Neuronal stem cell (in vitro differentiated cells): ENCODE measurements around the gene UBASH3B.

ENCODE experiments used
- DNase-seq: peaks from one replicate; pipeline ENCODE4 v3.0.0-alpha.2; 2013; ENCODE audit warnings: low spot score
- H2AFZ ChIP-seq: one replicate; pipeline ENCODE4 v1.6.1; 2013; ENCODE audit warnings: mild to moderate bottlenecking, low read length, inconsistent platforms
- H2AK5ac ChIP-seq: 2 replicates; pipeline ENCODE4 v1.6.1; 2013; ENCODE audit warnings: low read depth, mild to moderate bottlenecking, inconsistent platforms, low read length, moderate library complexity, mixed read lengths
- H2BK120ac ChIP-seq: 2 replicates; pipeline ENCODE4 v1.6.1; 2013; ENCODE audit warnings: low read depth, mild to moderate bottlenecking, inconsistent platforms, low read length, moderate library complexity, mixed read lengths
- H2BK12ac ChIP-seq: one replicate; pipeline ENCODE4 v1.6.1; 2013; ENCODE audit warnings: low read length, inconsistent platforms
- H2BK15ac ChIP-seq: 2 replicates; pipeline ENCODE4 v1.6.1; 2013; ENCODE audit warnings: mild to moderate bottlenecking, low read length, inconsistent platforms, mixed read lengths
- H2BK5ac ChIP-seq: one replicate; pipeline ENCODE4 v1.6.1; 2013; ENCODE audit warnings: inconsistent platforms, mild to moderate bottlenecking, low read length, moderate library complexity
- H3K14ac ChIP-seq: one replicate; pipeline ENCODE4 v1.6.1; 2013; ENCODE audit warnings: low read length, inconsistent platforms
- H3K18ac ChIP-seq: 2 replicates; pipeline ENCODE4 v1.6.1; 2013; ENCODE audit warnings: low read length, inconsistent platforms
- H3K23ac ChIP-seq: 2 replicates; pipeline ENCODE4 v1.6.1; 2013; ENCODE audit warnings: low read depth, mild to moderate bottlenecking, mixed read lengths, low read length, inconsistent platforms; ENCODE audit not compliant: poor library complexity
- H3K27ac ChIP-seq: replicated peaks from 3 replicates; pipeline ENCODE4 v1.5.1; 2013; ENCODE audit warnings: low read length, inconsistent platforms
- H3K27me3 ChIP-seq, 3 experiments: 2 replicates each; pipeline ENCODE4 v1.6.1; 2013; ENCODE audit warnings: low read length in 3 of 3, mild to moderate bottlenecking in 2 of 3, inconsistent platforms in 1 of 3, low read depth in 1 of 3, mixed read lengths in 1 of 3, moderate library complexity in 1 of 3; ENCODE audit not compliant: control insufficient read depth in 3 of 3, insufficient read depth in 3 of 3
- H3K36me3 ChIP-seq, 2 donors: replicated peaks in 1 of 2; 2 replicates each; pipeline ENCODE4 v1.6.1; 2013; ENCODE audit warnings: low read length in 2 of 2; ENCODE audit not compliant: control insufficient read depth in 2 of 2, insufficient read depth in 2 of 2
- H3K4ac ChIP-seq: 2 replicates; pipeline ENCODE4 v1.6.1; 2013; ENCODE audit warnings: inconsistent platforms, mild to moderate bottlenecking, low read length, moderate library complexity
- H3K4me1 ChIP-seq, 2 donors: 1 replicate in 1 of 2; 2 replicates in 1 of 2; pipeline ENCODE4 v1.6.1; 2013; ENCODE audit warnings: low read length in 2 of 2, low read depth in 1 of 2; ENCODE audit not compliant: control insufficient read depth in 2 of 2, insufficient read depth in 1 of 2
- H3K4me2 ChIP-seq: one replicate; pipeline ENCODE4 v1.6.1; 2013; ENCODE audit warnings: mild to moderate bottlenecking, low read length, inconsistent platforms; ENCODE audit not compliant: insufficient read depth, poor library complexity, severe bottlenecking
- H3K4me3 ChIP-seq, 2 donors: 2 replicates each; pipeline ENCODE4 v1.5.1; 2013; ENCODE audit warnings: low read length in 2 of 2, mild to moderate bottlenecking in 2 of 2, inconsistent platforms in 1 of 2, moderate library complexity in 1 of 2
- H3K79me1 ChIP-seq: one replicate; pipeline ENCODE4 v1.6.1; 2013; ENCODE audit warnings: low read depth, mild to moderate bottlenecking, inconsistent platforms, low read length, moderate library complexity
- H3K9ac ChIP-seq: one replicate; pipeline ENCODE4 v1.6.1; 2013; ENCODE audit warnings: mild to moderate bottlenecking, low read depth, low read length, inconsistent platforms; ENCODE audit not compliant: poor library complexity
- H3K9me3 ChIP-seq, 2 donors: replicated peaks in 1 of 2; 2 replicates each; pipeline versions ENCODE3 to v1.6.1; 2013; ENCODE audit warnings: low read length in 2 of 2, mild to moderate bottlenecking in 2 of 2, inconsistent platforms in 1 of 2, low read depth in 1 of 2, mixed read lengths in 1 of 2, moderate library complexity in 1 of 2; ENCODE audit not compliant: control insufficient read depth in 2 of 2, insufficient read depth in 1 of 2
- H4K8ac ChIP-seq: one replicate; pipeline ENCODE4 v1.6.1; 2013; ENCODE audit warnings: low read depth, mild to moderate bottlenecking, inconsistent platforms, low read length, moderate library complexity
- H4K91ac ChIP-seq: one replicate; pipeline ENCODE4 v1.6.1; 2013; ENCODE audit warnings: low read length, low read depth, mild to moderate bottlenecking, inconsistent platforms; ENCODE audit not compliant: poor library complexity
- WGBS, 2 donors: extraction: QIAGEN DNeasy Blood & Tissue Kit; methylation state at CpG; one replicate each; pipeline ENCODE4 v1.1.7; 2013; ENCODE audit warnings: missing lambda C conversion rate in 2 of 2, mixed read lengths in 1 of 2; ENCODE audit not compliant: insufficient read length in 2 of 2, insufficient replicate concordance in 1 of 2; ENCODE audit errors: extremely low coverage in 2 of 2; 5-methylcytosine and 5-hydroxymethylcytosine counted together

UBASH3B gene

GRCh38 chr11:122723576-122723975, 68.1 kb downstream of the UBASH3B start:
- Histone ChIP-seq H3K27ac (no peak overlapping the region), H2BK120ac (no peak overlapping the region), H4K91ac (no peak overlapping the region), H3K36me3 (no peaks in the 10 kb centered on the region), H3K18ac (peak overlapping the region; percentile 4), H3K9ac (no peak overlapping the region), H3K23ac (no peak overlapping the region), H2AFZ (no peak overlapping the region), H3K14ac (no peak overlapping the region), H4K8ac (no peak overlapping the region), H2BK5ac (no peak overlapping the region), H3K4me1 (peaks cover 25% of the 10 kb centered on the region in 2 donors), H3K79me1 (no peaks in the 10 kb centered on the region), H2BK15ac (no peak overlapping the region), H3K4me2 (no peak overlapping the region), H3K9me3 (no peaks in the 10 kb centered on the region), H3K4ac (no peak overlapping the region), H3K4me3 (no peak overlapping the region), H2BK12ac (no peak overlapping the region), H2AK5ac (no peak overlapping the region), H3K27me3 (no peaks in the 10 kb centered on the region)
- no peak for DNase-seq
- WGBS, 2 donors, result no CpG with 5 or more reads among the region's 3 CpGs

GRCh38 chr11:122724520-122724919, 69.0 kb downstream of the UBASH3B start:
- Histone ChIP-seq H3K4ac (no peak overlapping the region), H3K9me3 (no peaks in the 10 kb centered on the region), H3K4me2 (no peak overlapping the region), H3K4me1 (peaks cover 25% of the 10 kb centered on the region in 2 donors), H3K36me3 (no peaks in the 10 kb centered on the region), H3K18ac (peak overlapping the region; percentile 33), H3K27ac (no peak overlapping the region), H2AK5ac (peak overlapping the region; percentile 10), H3K23ac (no peak overlapping the region), H2BK5ac (no peak overlapping the region), H3K27me3 (no peaks in the 10 kb centered on the region), H3K79me1 (no peaks in the 10 kb centered on the region), H4K8ac (no peak overlapping the region), H2AFZ (no peak overlapping the region), H2BK12ac (no peak overlapping the region), H2BK120ac (peak overlapping the region; percentile 14), H3K14ac (no peak overlapping the region), H2BK15ac (peak overlapping the region; percentile 76), H3K9ac (no peak overlapping the region), H3K4me3 (no peak overlapping the region), H4K91ac (no peak overlapping the region)
- no CpG with 5 or more reads among the region's 6 CpGs for WGBS, 2 donors
- no peak for DNase-seq

GRCh38 chr11:122726028-122726427, 70.5 kb downstream of the UBASH3B start:
- Histone ChIP-seq H2BK12ac (no peak overlapping the region), H2BK15ac (no peak overlapping the region), H3K9ac (no peak overlapping the region), H2BK5ac (no peak overlapping the region), H3K36me3 (no peaks in the 10 kb centered on the region), H3K27me3 (no peaks in the 10 kb centered on the region), H4K8ac (no peak overlapping the region), H3K14ac (no peak overlapping the region), H3K79me1 (no peaks in the 10 kb centered on the region), H3K4ac (no peak overlapping the region), H3K18ac (no peak overlapping the region), H3K23ac (no peak overlapping the region), H4K91ac (no peak overlapping the region), H2BK120ac (no peak overlapping the region), H3K9me3 (no peaks in the 10 kb centered on the region), H3K4me2 (no peak overlapping the region), H3K27ac (no peak overlapping the region), H2AFZ (no peak overlapping the region), H2AK5ac (no peak overlapping the region), H3K4me1 (peaks cover 11 to 18% of the 10 kb centered on the region in 2 donors), H3K4me3 (no peak overlapping the region)
- DNase-seq, result no peak
- WGBS, 2 donors, result no CpG with 5 or more reads among the region's 9 CpGs

GRCh38 chr11:122727101-122727929, 71.8 kb downstream of the UBASH3B start:
- Histone ChIP-seq H3K14ac (no peak overlapping the region), H3K27ac (peak overlapping the region; percentile 73), H2BK5ac (no peak overlapping the region), H3K36me3 (no peaks in the 10 kb centered on the region), H3K9me3 (no peaks in the 10 kb centered on the region), H3K4me2 (no peak overlapping the region), H3K4ac (no peak overlapping the region), H2AK5ac (no peak overlapping the region), H2BK120ac (no peak overlapping the region), H4K8ac (no peak overlapping the region), H3K4me1 (peaks cover 6 to 19% of the 10 kb centered on the region in 2 donors), H3K23ac (no peak overlapping the region), H3K18ac (peak overlapping the region; percentile 6), H4K91ac (no peak overlapping the region), H3K27me3 (no peaks in the 10 kb centered on the region), H2AFZ (peak overlapping the region; percentile 57), H2BK12ac (no peak overlapping the region), H3K4me3 (no peak overlapping the region), H3K79me1 (no peaks in the 10 kb centered on the region), H2BK15ac (no peak overlapping the region), H3K9ac (no peak overlapping the region)
- peak; percentile 17 for DNase-seq
- WGBS, 2 donors, result no CpG with 5 or more reads among the region's 21 CpGs
